Large intestine (tissue), 12 donors: ENCODE results near the gene ATL1. TPM values are rescaled to one million over a fixed set of nuclear protein-coding genes. Genes with fewer than 3 reads are reported as not detected.

Source experiments
- DNase-seq, 2 donors: peaks; one replicate each; pipeline versions ENCODE4 v3.0.0 to v3.0.0-alpha.2; 2013
- H3K27ac ChIP-seq: one replicate; pipeline ENCODE4 v1.5.1; 2013; ENCODE audit warnings: low read length
- H3K27me3 ChIP-seq: 2 replicates; pipeline ENCODE4 v1.6.1; 2013; ENCODE audit warnings: low read length; ENCODE audit not compliant: control insufficient read depth, insufficient read depth
- H3K36me3 ChIP-seq: 2 replicates; pipeline ENCODE4 v1.6.1; 2013; ENCODE audit warnings: low read length; ENCODE audit not compliant: control insufficient read depth, insufficient read depth
- H3K4me1 ChIP-seq: one replicate; pipeline ENCODE4 v1.6.1; 2013; ENCODE audit warnings: low read length; ENCODE audit not compliant: control insufficient read depth, insufficient read depth
- H3K4me3 ChIP-seq: one replicate; pipeline ENCODE4 v1.5.1; 2013; ENCODE audit warnings: low read length
- H3K9me3 ChIP-seq: one replicate; pipeline ENCODE4 v1.6.1; 2013; ENCODE audit warnings: mild to moderate bottlenecking, low read depth, low read length, moderate library complexity; ENCODE audit not compliant: control insufficient read depth
- WGBS: methylation state at CpG from one replicate; pipeline ENCODE4 v1.1.5; 2013; ENCODE audit warnings: low lambda C conversion rate; ENCODE audit not compliant: insufficient coverage; 5-methylcytosine and 5-hydroxymethylcytosine counted together
- long read RNA-seq, 11 donors: transcript quantifications; one replicate each; lab custom pipeline, GENCODE V29; 2026
- polyA plus RNA-seq: library from polyadenylated mRNA; unstranded; fragments of 120-200 nt; gene quantifications from one replicate; pipeline ENCODE4 v1.2.1, GENCODE V29; 2013

Gene ATL1
- polyA plus RNA-seq = 13.2 TPM
- long read RNA-seq, donor 1, partial matches to known transcripts = 0 of 1 reads
- long read RNA-seq, donor 1, other reads (novel, unspliced or antisense) = 0 of 1 reads
- long read RNA-seq, donor 2, partial matches to known transcripts = 0 of 1 reads
- long read RNA-seq, donor 2, other reads (novel, unspliced or antisense) = 0 of 1 reads
- long read RNA-seq, donor 3 = 0 reads
- long read RNA-seq, donor 4 = 0 reads
- long read RNA-seq, donor 5, partial matches to known transcripts = 0 of 2 reads
- long read RNA-seq, donor 5, other reads (novel, unspliced or antisense) = 0 of 2 reads
- long read RNA-seq, donor 6, partial matches to known transcripts = 5 of 7 reads
- long read RNA-seq, donor 6, other reads (novel, unspliced or antisense) = 0 of 7 reads
- long read RNA-seq, donor 7 = 0 reads
- long read RNA-seq, donor 8, partial matches to known transcripts = 0 of 2 reads
- long read RNA-seq, donor 8, other reads (novel, unspliced or antisense) = 0 of 2 reads
- long read RNA-seq, donor 9 = 0 reads
- long read RNA-seq, donor 10, partial matches to known transcripts = 0 of 10 reads
- long read RNA-seq, donor 10, other reads (novel, unspliced or antisense) = 9 of 10 reads
- long read RNA-seq, donor 11, partial matches to known transcripts = 0 of 2 reads
- long read RNA-seq, donor 11, other reads (novel, unspliced or antisense) = 0 of 2 reads

DNA sequence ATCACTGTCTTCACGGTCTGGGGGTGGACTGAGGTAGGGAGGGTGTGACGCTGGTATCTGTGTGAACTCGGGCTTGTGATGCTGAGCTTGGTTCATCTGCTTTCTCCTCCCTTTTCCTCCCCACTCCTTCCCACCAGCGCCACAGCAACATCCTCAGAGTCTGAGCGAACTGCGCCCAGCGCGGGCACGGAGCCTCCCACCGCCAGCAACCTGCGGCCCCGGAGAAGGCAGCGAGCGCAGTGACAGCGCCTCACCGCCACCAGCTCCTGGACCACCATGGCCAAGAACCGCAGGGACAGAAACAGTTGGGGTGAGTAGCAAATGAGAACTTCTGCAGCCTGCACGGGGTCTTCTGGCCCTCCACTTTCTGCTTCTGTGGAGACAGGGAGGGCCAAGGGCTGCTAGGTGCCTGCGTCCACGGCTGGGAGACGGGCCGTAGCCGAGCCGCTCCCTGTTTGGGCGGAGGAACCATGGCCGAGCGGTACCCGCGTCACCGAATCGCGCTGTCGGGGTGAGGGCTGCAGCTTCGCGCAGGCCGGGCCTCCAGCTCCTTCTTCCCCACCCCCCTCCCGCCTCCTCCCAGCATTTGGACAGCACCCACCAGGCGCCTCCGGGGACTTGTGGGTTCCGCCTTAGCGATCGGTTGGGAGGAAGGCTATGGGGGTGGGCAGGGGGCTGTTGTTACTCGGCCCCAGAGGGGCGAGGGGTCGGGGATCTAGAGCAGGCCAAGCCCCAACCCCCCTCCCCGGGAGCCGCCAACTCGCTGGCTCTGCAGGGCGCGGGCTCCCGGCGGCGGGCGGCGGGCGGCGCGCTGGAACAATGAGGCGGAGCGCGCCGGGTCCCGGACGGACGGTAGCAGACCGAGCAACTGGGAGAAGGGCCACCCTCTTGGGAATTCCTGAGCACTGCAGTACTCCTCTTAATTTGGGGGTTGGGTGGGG, at the start of gene ATL1:
ATL1 (plus strand) TSS at position 156 of the 941 bp plus-strand sequence; CDS start at position 277, 121 bp downstream.
- no peaks in the 10 kb centered on the region for H3K9me3 ChIP-seq
- H3K4me3 ChIP-seq = peak within 1 kb of the TSS; percentile 73
- peaks cover 6% of the 10 kb centered on the region for H3K4me1 ChIP-seq
- no peaks in the 10 kb centered on the region for H3K36me3 ChIP-seq
- H3K27me3 ChIP-seq = peaks cover 18% of the 10 kb centered on the region
- DNase-seq = peak; percentile 49 to 68
- H3K27ac ChIP-seq = peak within 1 kb of the TSS; percentile 75
- no CpG with 5 or more reads among the region's 66 CpGs for WGBS

DNA sequence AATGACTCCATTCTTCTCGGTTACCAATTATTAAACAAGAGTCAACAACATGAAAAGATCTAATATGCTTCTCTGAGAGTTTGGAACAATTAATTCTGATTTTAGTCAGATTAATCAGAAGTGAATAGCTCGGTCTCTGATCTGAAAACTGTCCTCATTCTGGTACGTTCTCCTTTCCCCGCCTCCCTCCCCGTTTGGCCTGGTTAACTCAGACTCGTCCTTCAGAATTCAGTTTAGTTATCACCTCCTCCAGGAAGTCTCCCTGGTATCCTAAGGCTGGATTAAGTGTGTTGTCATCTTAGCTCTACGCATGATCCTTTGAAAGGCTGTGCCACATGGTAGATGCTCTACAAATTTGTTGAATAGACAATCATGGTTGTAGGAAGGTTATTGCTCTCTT, 49.8 kb upstream of the ATL1 start:
- no peaks in the 10 kb centered on the region for H3K27me3 ChIP-seq
- WGBS = 100% methylated on average over 1 of the region's 7 CpGs
- no peaks in the 10 kb centered on the region for H3K9me3 ChIP-seq
- no peak for DNase-seq
- H3K4me1 ChIP-seq = no peaks in the 10 kb centered on the region
- no peak overlapping the region for H3K27ac ChIP-seq
- H3K36me3 ChIP-seq = no peaks in the 10 kb centered on the region
- no peak overlapping the region for H3K4me3 ChIP-seq

DNA sequence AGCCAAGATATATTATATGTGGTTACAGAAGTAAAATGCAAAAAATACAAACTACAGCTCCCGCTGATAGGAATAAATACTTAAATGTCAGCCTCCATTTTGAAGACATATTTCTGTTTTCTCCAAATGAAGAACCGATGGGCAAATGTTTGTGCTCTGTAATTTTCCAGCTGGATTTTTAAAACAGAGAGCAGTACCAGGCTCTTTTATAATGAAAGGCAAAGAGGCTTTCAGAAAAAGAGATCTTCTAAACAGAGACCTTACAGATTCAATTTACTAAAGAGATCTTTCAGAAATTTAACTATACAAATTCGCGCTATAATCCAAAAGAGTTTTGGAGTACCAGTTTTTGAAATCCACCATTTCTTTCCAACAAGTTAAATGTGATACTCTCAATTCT, 47.5 kb upstream of the ATL1 start:
- 100% methylated on average over 1 of the region's 4 CpGs for WGBS
- no peak for DNase-seq

DNA sequence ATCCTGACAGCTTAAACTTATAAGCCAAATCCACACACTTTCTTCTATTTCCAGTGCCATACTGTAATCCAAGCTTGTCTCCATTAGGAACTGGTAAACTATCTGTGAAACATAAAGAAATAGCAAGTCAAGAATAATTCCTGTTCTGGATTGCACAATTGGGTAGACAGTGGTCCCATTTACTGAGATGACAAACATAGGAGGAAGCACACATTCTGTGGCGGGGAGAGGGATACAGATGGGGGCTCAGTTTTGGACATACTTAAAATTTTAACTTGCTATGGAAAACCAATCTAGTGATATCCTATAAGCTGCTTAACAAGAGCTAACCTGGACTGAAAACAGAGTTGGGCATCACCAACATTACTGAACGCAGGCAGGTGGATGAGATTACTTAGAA, 43.9 kb upstream of the ATL1 start:
- DNase-seq = no peak
- no peaks in the 10 kb centered on the region for H3K27me3 ChIP-seq
- H3K27ac ChIP-seq = no peak overlapping the region
- 100% methylated on average over 1 of the region's 2 CpGs for WGBS
- H3K36me3 ChIP-seq = peaks cover 2% of the 10 kb centered on the region
- no peak overlapping the region for H3K4me3 ChIP-seq
- H3K4me1 ChIP-seq = no peaks in the 10 kb centered on the region
- no peaks in the 10 kb centered on the region for H3K9me3 ChIP-seq

More for the DNA sequence above, 47.5 kb upstream of the ATL1 start:
- Histone ChIP-seq H3K27me3 (no peaks in the 10 kb centered on the region), H3K4me3 (no peak overlapping the region), H3K9me3 (no peaks in the 10 kb centered on the region), H3K36me3 (peaks cover under 1% of the 10 kb centered on the region), H3K27ac (no peak overlapping the region), H3K4me1 (no peaks in the 10 kb centered on the region)

DNA sequence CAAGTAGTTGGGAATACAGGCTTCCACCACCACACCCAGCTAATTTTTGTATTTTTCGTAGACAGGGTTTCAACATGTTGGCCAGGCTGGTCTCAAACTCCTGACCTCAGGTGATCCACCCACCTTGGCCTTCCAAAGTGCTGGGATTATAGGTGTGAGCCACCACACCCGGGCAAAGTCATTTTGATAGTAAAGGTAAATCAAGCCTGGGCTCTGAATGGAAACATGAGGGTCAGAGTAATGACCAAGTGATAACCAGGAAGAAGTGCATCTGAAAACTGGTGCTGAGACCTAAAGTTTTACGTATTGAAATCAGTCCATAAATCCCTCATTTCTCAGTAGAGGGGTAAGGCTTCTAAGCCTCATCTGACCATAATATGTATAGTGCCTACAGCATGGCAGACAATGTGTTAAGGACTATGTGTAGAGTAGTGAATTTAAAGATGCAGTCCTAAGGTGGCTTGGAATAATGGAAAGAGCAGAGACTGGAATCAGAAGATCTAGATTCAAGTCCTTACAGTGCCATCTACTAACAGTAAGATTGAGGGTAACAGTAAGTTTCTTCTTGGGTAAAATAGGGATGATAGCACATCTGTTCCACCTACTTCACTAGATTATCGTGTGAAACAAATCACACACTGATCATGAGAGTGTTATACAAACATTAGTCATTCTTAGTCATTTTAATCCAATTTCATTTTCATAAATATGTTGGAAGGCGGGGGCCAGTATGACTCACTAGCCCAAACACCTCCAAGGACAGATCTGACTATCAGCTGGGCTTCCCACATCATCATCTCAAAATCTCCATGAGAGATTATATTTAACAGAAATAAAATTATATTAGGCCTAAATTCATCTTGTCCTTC, 38.8 kb upstream of the ATL1 start:
- Histone ChIP-seq H3K9me3 (no peaks in the 10 kb centered on the region), H3K27me3 (no peaks in the 10 kb centered on the region), H3K4me3 (no peak overlapping the region), H3K27ac (no peak overlapping the region), H3K4me1 (no peaks in the 10 kb centered on the region), H3K36me3 (peaks cover 2% of the 10 kb centered on the region)
- no peak for DNase-seq
- 83% methylated on average over 1 of the region's 5 CpGs for WGBS

DNA sequence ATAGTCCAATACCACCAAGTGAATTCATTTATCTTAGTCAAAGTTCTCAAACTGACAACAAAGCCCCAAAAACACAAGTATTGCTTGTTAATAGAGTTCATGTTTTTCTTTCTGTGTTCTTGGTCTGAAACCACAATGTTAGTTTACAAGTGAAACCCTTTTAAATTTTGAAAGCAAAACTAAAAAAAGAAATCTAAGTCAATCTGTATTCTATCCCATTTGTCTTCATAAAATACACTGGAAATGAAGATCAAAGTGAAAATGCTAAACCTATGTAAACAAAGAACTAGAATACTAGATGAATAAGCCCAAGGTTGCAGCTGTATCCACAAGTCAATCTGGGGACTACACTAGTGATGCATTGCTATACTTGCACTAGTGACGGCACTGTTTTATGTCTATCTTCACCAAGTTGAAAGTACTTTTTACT, 38.0 kb upstream of the ATL1 start:
- H3K4me1 ChIP-seq = no peaks in the 10 kb centered on the region
- H3K4me3 ChIP-seq = no peak overlapping the region
- WGBS = no CpG with 5 or more reads among the region's 1 CpG
- H3K9me3 ChIP-seq = no peaks in the 10 kb centered on the region
- H3K36me3 ChIP-seq = peaks cover 2% of the 10 kb centered on the region
- no peak overlapping the region for H3K27ac ChIP-seq
- no peaks in the 10 kb centered on the region for H3K27me3 ChIP-seq
- DNase-seq = no peak

DNA sequence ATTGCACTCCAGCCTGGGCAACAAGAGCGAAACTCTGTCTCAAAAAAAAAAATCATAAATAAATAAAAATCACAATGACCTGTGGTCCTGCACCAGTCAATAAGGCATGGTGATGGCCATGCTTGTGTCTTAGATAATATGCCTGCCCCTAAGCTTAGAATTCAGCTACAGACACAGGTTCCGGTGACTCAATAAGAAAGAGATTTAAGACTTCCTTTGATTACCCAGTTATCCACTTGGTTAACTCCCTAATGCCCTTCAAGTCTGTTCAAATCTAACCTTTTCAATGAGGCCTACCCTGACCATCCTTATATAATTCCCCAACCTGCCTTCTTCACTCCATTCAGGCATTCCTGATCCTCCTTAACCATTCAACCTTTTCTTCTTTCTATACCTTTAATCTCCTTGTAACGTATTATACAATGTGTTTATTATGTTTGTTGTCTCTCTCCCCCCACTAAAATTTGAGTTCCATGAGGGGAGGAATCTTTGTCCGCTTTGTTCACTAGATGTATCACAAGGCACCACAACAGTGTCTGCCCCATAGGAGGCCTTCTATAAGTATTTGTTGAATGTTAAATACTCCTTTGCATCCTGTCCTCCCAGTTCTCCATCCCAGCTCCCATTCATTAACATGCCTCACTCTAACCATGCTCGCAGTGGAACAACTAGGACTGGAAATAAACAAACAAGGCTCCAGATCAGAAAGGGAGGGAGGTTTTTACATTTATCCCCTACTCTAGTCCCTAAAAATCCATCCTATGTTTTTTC, 36.5 kb upstream of the ATL1 start:
- H3K27ac ChIP-seq = no peak overlapping the region
- WGBS = 100% methylated on average over 1 of the region's 5 CpGs
- no peaks in the 10 kb centered on the region for H3K27me3 ChIP-seq
- H3K9me3 ChIP-seq = no peaks in the 10 kb centered on the region
- no peak for DNase-seq
- H3K4me3 ChIP-seq = no peak overlapping the region
- no peaks in the 10 kb centered on the region for H3K4me1 ChIP-seq
- no peaks in the 10 kb centered on the region for H3K36me3 ChIP-seq

DNA sequence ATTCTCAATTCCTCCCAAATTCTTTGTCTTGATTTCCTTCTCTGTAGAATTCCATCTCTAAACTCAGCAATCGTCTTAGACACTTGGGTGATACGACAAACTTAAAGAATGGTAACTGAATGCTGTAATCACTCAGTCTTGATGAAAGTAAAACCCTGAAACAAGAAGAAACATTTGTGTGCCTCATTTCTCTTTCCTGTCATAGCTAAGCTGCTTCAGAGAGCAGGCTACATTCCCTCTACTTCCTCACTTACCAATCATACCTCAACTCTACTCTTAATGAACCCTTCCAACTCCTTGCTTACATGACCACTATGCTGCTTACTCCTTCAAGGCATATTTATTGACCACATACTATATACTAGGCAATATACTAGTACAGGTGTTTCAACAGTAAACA, 35.9 kb upstream of the ATL1 start:
- DNase-seq = no peak
- Histone ChIP-seq H3K36me3 (no peaks in the 10 kb centered on the region), H3K9me3 (no peaks in the 10 kb centered on the region), H3K4me1 (no peaks in the 10 kb centered on the region), H3K27ac (no peak overlapping the region), H3K27me3 (no peaks in the 10 kb centered on the region), H3K4me3 (no peak overlapping the region)
- no CpG with 5 or more reads among the region's 2 CpGs for WGBS
